ENCODE results near the gene KDM2B. TPM values are rescaled to one million over a fixed set of nuclear protein-coding genes. Genes with fewer than 3 reads are reported as not detected.

The KDM2B gene
- total RNA-seq, result 29.8 and 32.6 TPM in 2 replicates

DNA sequence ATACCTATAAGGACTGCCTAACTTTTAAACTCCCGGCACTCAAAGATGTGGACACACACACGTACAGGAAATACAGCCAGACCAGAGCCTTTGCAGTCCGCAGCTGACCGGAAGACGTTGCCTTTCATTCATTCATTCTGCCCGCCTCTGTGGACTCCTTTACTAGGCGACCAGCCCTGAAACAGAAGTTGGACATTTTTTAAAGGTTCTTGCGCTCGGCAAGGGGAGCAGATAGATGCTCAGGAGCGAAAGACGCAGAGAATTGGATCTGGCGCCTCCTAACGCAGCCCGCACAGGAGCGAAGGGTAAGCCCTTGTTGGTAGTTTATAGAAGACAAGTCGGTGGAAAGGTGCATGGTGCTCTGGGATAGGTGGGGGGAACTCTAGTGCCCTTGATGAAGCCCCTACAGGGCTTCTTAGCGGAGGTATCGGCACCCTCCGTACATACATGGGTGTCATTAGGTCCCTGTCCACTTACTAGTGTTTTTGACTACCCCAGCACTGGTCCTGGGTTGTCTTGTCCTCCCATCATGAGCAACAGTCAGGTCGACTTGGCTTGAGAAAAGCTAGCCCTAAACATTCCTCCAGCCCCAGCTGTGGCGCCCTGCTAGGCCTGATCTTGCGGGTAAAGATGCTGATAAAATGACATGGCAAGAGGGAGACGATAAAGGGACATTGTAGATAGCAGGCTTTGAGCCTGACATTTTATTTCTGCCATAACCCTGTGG, at the start of gene KDM2B:
Gene KDM2B (minus strand): TSS at position 65 of the 727 bp plus-strand sequence. CDS start 112 bp downstream, outside the sequence.
- H4K20me1 ChIP-seq (ENCODE audit: insufficient read depth, low read length), result no peaks in the 10 kb centered on the region
- peaks cover 4% of the 10 kb centered on the region for H3K79me2 ChIP-seq (ENCODE audit: insufficient read depth, low read length)
- DNase-seq (ENCODE audit: insufficient read length, low spot score, missing footprints), result peak; percentile 82
- H3K4me3 ChIP-seq (ENCODE audit: insufficient read depth, low read length), result peak within 1 kb of the TSS; percentile 76
- no peaks in the 10 kb centered on the region for H3K27me3 ChIP-seq (ENCODE audit: insufficient read depth, low read length)
- TF ChIP-seq, protein P1, sequence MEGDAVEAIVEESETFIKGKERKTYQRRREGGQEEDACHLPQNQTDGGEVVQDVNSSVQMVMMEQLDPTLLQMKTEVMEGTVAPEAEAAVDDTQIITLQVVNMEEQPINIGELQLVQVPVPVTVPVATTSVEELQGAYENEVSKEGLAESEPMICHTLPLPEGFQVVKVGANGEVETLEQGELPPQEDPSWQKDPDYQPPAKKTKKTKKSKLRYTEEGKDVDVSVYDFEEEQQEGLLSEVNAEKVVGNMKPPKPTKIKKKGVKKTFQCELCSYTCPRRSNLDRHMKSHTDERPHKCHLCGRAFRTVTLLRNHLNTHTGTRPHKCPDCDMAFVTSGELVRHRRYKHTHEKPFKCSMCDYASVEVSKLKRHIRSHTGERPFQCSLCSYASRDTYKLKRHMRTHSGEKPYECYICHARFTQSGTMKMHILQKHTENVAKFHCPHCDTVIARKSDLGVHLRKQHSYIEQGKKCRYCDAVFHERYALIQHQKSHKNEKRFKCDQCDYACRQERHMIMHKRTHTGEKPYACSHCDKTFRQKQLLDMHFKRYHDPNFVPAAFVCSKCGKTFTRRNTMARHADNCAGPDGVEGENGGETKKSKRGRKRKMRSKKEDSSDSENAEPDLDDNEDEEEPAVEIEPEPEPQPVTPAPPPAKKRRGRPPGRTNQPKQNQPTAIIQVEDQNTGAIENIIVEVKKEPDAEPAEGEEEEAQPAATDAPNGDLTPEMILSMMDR (IDR thresholded peaks at IDR 0.05; ENCODE audit: extremely low read depth, low read depth, low read length), result no peak
- H3K27ac ChIP-seq (ENCODE audit: low read depth, low read length), result peak within 1 kb of the TSS; percentile 84
- no peaks in the 10 kb centered on the region for H3K36me3 ChIP-seq (ENCODE audit: insufficient read depth, low read length)
- peak within 1 kb of the TSS; percentile 89 for H2AFZ ChIP-seq (ENCODE audit: low read length)
- peaks cover 50% of the 10 kb centered on the region for H3K4me1 ChIP-seq (ENCODE audit: insufficient read depth, low read length)
- peak within 1 kb of the TSS; percentile 96 for H3K4me2 ChIP-seq (ENCODE audit: insufficient read depth, low read length)
- no peaks in the 10 kb centered on the region for H3K9me3 ChIP-seq (ENCODE audit: low read depth, low read length)

DNA sequence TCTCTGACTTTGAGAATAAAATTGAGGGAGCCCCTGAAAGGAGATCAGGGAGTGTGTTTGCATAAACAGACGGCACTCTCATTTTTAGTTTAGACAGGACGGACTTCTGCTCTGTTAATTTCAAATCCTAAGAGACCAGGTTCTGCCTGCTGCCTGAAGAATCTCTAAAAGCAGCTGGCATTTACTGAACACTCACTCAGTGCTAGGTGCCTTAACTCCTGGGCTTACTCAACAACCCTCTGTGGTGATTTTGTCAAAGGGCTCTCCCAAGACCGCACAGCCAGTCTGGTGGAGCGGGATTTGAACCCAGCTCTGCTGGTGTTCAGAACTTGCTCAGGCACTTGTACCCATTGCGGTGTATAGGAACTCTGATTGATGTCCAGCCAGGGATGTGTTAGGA, 47.7 kb upstream of the KDM2B start:
- Histone ChIP-seq H3K27ac (ENCODE audit: low read depth, low read length) (no peak overlapping the region), H3K4me1 (ENCODE audit: insufficient read depth, low read length) (peaks cover 22% of the 10 kb centered on the region), H3K9me3 (ENCODE audit: low read depth, low read length) (no peaks in the 10 kb centered on the region), H3K4me3 (ENCODE audit: insufficient read depth, low read length) (no peak overlapping the region), H3K27me3 (ENCODE audit: insufficient read depth, low read length) (no peaks in the 10 kb centered on the region), H3K79me2 (ENCODE audit: insufficient read depth, low read length) (peaks cover 48% of the 10 kb centered on the region), H2AFZ (ENCODE audit: low read length) (no peak overlapping the region), H4K20me1 (ENCODE audit: insufficient read depth, low read length) (peaks cover 4% of the 10 kb centered on the region), H3K4me2 (ENCODE audit: insufficient read depth, low read length) (peak overlapping the region; percentile 89), H3K36me3 (ENCODE audit: insufficient read depth, low read length) (no peaks in the 10 kb centered on the region)
- TF ChIP-seq, protein P1 (IDR thresholded peaks at IDR 0.05; ENCODE audit: extremely low read depth, low read depth, low read length), result no peak
- DNase-seq (ENCODE audit: insufficient read length, low spot score, missing footprints), result no peak

DNA sequence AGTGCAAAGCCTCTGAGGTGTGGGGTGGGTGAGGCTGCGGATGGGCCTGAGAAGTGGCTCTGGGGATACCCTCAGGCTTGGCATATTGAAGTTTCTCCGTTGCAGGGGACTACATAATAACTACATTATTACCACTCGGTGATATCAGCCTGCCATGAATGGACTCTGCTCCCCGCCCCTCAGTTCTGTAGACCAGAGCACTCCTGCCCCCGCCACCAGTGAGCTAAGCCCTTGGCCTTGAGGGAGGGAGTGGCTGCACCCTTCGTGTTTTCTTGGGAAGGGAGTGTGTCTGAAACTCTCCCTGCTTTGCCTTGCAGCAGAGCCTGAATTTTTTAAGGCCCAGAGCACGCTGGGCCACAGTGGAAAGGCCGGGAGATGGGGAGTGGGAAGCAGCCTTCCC, 47.2 kb upstream of the KDM2B start:
- TF ChIP-seq, protein P1 (IDR thresholded peaks at IDR 0.05; ENCODE audit: extremely low read depth, low read depth, low read length), result no peak
- H3K79me2 ChIP-seq (ENCODE audit: insufficient read depth, low read length), result peaks cover 45% of the 10 kb centered on the region
- no peak overlapping the region for H3K27ac ChIP-seq (ENCODE audit: low read depth, low read length)
- H4K20me1 ChIP-seq (ENCODE audit: insufficient read depth, low read length), result peaks cover 4% of the 10 kb centered on the region
- peaks cover 22% of the 10 kb centered on the region for H3K4me1 ChIP-seq (ENCODE audit: insufficient read depth, low read length)
- H2AFZ ChIP-seq (ENCODE audit: low read length), result no peak overlapping the region
- no peaks in the 10 kb centered on the region for H3K27me3 ChIP-seq (ENCODE audit: insufficient read depth, low read length)
- no peaks in the 10 kb centered on the region for H3K9me3 ChIP-seq (ENCODE audit: low read depth, low read length)
- DNase-seq (ENCODE audit: insufficient read length, low spot score, missing footprints), result peak; percentile 81
- no peaks in the 10 kb centered on the region for H3K36me3 ChIP-seq (ENCODE audit: insufficient read depth, low read length)
- peak overlapping the region; percentile 71 for H3K4me3 ChIP-seq (ENCODE audit: insufficient read depth, low read length)
- peak overlapping the region; percentile 89 for H3K4me2 ChIP-seq (ENCODE audit: insufficient read depth, low read length)

DNA sequence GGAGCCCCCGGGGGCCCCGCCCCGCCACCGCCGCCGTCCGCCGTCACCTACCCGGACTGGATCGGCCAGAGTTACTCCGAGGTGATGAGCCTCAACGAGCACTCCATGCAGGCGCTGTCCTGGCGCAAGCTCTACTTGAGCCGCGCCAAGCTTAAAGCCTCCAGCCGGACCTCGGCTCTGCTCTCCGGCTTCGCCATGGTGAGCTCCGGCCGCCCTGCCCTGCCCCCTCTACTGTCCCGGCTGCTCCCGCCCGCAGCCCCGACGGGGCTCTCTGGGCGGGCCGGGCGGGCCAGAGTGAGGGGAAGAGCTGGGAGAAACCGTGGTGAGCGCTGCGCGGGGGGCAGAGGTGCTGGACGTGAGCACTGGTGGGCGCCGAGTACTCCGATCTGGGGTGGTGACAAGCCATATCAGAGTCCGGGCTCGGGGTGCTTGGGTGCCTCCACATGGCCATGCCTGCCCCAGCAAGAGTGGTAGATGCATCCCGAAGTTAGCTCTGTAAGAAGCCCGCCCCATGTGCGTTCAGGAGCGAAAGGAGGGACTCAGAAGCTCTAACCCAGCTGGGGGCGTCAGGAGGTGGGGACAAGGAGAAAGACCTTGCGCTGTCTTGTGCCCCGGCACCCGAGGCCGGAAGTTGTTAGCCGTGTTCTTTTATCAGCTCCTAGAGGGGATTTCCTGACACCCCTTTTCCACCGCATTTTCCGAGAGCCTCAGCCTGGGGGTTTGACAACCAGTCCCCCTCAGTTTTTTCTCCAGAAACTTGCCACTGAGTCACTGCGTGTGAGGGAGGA, 46.2 kb upstream of the KDM2B start:
- peaks cover 22% of the 10 kb centered on the region for H3K4me1 ChIP-seq (ENCODE audit: insufficient read depth, low read length)
- peak overlapping the region; percentile 89 for H3K4me2 ChIP-seq (ENCODE audit: insufficient read depth, low read length)
- peak overlapping the region; percentile 19 for H3K27ac ChIP-seq (ENCODE audit: low read depth, low read length)
- no peaks in the 10 kb centered on the region for H3K9me3 ChIP-seq (ENCODE audit: low read depth, low read length)
- peak overlapping the region; percentile 86 for H2AFZ ChIP-seq (ENCODE audit: low read length)
- TF ChIP-seq, protein P1 (IDR thresholded peaks at IDR 0.05; ENCODE audit: extremely low read depth, low read depth, low read length), result peak; percentile 15
- H3K79me2 ChIP-seq (ENCODE audit: insufficient read depth, low read length), result peaks cover 37% of the 10 kb centered on the region
- peak; percentile 97 for DNase-seq (ENCODE audit: insufficient read length, low spot score, missing footprints)
- no peaks in the 10 kb centered on the region for H3K27me3 ChIP-seq (ENCODE audit: insufficient read depth, low read length)
- peaks cover 3% of the 10 kb centered on the region for H4K20me1 ChIP-seq (ENCODE audit: insufficient read depth, low read length)
- no peaks in the 10 kb centered on the region for H3K36me3 ChIP-seq (ENCODE audit: insufficient read depth, low read length)
- peak overlapping the region; percentile 71 for H3K4me3 ChIP-seq (ENCODE audit: insufficient read depth, low read length)

All from osteoblast (primary cell).